GM12892 (cell line): ENCODE results near the gene METTL25B.

Experiments used
- POLR2A ChIP-seq: IDR thresholded peaks from 2 replicates; pipeline ENCODE4 v1.6.1; 2011; ENCODE audit warnings: low read depth, low read length, control low read depth
- POLR2AphosphoS5 ChIP-seq: IDR thresholded peaks from 2 replicates; pipeline ENCODE4 v1.6.1; 2011; ENCODE audit warnings: low read depth, low read length, control low read depth

DNA sequence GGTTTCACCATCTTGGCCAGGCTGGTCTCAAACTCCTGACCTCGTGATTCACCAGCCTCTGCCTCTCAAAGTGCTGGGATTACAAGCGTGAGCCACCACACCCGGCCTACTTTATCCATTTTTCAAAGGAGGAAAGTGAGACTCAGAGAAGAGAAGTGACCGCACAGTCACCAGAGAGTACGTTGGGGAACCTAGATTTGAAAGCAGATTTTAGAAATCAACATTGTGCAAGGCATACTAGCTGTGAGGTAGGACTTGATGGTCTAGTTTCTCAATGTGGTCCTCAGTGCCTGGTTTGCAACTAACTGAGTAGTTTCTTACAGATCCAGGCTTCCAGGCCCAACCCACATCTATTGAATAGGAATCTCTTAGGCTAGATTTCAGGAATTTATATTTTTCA is 37.4 kb downstream of the METTL25B start:
- TF ChIP-seq POLR2A, result no peak
- no peak for TF ChIP-seq POLR2AphosphoS5
